Measurements from ENCODE around the gene SOCS2.
A peak's percentile ranks its signal among the peaks of the same experiment; 100 is the strongest.

Gene SOCS2

DNA sequence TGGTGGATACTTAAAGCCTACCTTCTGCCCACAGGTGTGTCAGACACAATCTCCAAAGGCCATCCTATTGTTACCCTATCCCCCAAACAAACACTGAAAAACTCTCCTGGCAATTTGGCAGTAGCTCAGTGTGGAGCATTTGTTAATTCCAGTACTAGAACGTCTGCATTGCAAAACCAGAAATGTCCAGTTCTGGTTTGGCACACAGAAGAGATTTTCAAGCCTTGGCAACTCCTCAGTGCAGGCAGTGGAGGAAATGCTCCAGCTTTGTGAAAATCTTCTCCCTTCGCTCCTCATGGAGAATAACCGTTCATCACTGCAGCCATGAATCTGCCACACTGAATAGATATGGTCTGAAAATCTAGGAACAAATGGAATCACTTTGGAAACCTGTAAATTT, 5.3 kb upstream of the SOCS2 start:
- no peak for DNase-seq (ENCODE audit: low spot score)

GRCh38 chr12:93568091-93568490, 4.4 kb upstream of the SOCS2 start:
- DNase-seq (ENCODE audit: low spot score): no peak

DNA sequence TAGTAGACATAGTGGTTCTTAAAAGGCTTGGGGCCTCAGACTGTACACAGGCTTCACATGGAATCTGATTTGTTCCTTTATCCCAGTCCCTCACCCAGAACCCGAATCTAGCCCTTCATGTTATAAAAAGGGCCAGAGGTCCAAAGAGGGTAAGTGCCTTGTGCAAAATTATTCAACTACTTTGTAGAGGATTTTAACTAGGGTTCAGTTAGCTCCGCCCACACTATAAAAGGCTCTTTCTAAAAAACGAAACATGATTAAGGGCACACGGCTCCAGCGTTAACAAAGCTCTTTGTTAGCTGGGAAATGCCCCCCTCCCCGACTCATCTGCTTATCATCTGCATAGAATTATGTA, 3.2 kb upstream of the SOCS2 start:
- no peak for DNase-seq (ENCODE audit: low spot score)

- peak; percentile 57 for DNase-seq (ENCODE audit: low spot score)
These were observed 2.6 kb upstream of the SOCS2 start for GRCh38 chr12:93569656-93570551.

GRCh38 chr12:93570552-93571364, 1.7 kb upstream of the SOCS2 start:
- peak; percentile 38 for DNase-seq (ENCODE audit: low spot score)

- DNase-seq (ENCODE audit: low spot score): no peak
These were observed 1.0 kb upstream of the SOCS2 start for GRCh38 chr12:93571365-93571924.

DNA sequence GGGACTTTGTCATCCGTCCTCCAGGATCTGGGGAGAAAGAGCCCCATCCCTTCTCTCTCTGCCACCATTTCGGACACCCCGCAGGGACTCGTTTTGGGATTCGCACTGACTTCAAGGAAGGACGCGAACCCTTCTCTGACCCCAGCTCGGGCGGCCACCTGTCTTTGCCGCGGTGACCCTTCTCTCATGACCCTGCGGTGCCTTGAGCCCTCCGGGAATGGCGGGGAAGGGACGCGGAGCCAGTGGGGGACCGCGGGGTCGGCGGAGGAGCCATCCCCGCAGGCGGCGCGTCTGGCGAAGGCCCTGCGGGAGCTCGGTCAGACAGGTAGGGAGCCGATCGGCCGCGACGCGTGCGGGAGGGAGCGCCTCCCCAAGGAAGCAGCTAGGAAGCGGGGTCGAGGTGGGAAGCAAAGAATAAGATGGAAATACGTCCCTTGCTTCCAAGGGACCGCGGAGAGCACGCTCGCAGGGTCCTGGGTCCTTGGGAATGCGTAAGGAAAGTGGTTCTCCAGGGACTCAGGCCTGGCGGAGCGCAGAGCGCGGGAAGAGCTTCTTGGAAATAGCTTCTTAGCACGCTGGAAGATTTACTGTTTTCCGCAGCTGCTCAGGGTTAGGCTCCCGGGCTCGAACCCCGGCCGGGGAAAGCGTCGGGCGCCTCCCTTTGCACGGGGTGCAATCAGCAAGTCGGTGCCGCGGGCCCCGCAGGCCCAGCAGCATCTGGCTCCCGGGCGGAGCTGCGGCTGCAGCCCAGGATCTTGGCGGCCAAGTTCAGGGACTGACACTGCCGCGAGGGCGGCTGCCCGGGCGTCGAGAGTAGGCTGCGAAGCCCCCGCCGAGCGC, 457 bp downstream of the SOCS2 start:
- no peak for DNase-seq (ENCODE audit: low spot score)

GRCh38 chr12:93573552-93574223, 1.2 kb downstream of the SOCS2 start:
- no peak for DNase-seq (ENCODE audit: low spot score)

DNA sequence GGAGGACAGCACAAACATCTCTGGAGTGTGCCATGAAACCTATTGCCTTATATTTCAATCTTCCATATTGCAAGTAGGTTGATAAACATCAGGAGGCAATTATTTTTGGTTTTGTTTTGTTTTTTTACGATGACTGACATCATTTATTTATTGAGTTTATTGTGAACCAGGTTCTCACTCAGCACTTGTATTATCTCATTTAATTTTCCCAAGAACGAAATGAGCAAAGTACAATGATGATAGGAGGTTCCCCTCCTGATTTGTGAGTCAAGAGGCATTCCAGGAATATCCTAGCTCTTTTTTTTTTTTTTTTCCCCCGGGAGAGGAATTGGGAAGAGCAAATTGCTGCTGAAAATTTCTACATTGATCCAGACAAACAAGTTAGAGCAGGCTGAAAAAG, 4.7 kb downstream of the SOCS2 start:
- no peak for DNase-seq (ENCODE audit: low spot score)

- no peak for DNase-seq (ENCODE audit: low spot score)
These were observed 5.7 kb downstream of the SOCS2 start for GRCh38 chr12:93578221-93578620.

DNA sequence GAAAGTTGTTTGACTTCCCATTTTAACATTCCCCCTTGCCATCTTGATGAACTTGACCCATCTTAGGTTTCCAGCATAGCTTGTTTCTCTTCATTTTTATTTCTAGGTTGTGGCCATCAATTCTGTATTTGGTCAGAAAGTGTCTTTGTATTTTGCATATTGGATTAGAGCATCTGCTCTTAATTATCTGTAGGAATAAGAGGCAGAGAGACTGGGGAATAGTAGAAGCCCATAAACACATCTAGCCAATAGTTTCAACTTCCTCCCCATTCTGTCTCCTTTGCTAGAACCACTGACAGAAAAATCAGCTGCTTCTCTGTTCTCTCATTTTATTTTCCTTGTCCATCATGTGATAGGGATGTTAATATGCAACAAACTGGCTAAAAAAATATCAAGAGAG, 8.2 kb downstream of the SOCS2 start:
- DNase-seq (ENCODE audit: low spot score): no peak

DNA sequence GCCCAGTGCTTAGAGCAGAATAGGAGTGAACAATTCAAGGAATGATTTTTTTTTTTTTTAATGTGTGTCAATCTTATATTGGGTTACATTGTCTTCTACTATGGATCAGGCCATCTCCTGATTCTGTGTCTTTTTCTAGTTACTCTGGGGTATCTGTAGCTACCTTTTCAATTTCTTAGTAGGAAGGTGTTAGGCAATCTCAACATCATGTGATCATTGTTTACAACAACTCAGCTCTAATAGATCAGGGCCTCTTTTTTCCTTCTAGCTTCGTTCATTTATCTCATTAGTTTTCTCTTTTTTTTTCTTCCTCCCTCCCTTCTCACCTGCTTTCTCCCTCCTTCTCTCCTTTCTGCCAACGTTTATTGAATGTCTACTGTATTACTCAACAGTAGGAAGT, 8.9 kb downstream of the SOCS2 start:
- no peak for DNase-seq (ENCODE audit: low spot score)

DNA sequence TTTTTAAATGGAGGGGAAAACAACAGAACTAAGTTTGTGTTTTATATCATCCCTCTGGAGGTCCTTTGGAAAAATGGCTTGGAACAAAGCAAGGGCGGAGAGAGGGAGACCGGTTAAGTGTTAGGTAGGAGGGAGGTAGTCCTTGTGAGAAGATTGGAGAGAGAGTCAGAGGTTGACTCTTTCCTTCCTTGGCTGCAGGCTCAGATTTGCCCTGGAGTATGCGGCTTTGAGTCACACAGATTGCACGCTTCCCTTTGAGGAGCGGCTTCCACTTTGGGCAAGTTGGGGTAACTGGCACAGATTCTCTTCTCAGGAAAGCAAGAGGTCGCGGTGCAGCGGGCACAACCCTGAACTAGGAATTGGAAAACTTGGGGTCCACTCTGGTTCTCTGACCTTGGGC, 9.9 kb downstream of the SOCS2 start:
- DNase-seq (ENCODE audit: low spot score): no peak

- DNase-seq (ENCODE audit: low spot score): no peak
These were observed 11.3 kb downstream of the SOCS2 start for GRCh38 chr12:93583627-93584392.

DNA sequence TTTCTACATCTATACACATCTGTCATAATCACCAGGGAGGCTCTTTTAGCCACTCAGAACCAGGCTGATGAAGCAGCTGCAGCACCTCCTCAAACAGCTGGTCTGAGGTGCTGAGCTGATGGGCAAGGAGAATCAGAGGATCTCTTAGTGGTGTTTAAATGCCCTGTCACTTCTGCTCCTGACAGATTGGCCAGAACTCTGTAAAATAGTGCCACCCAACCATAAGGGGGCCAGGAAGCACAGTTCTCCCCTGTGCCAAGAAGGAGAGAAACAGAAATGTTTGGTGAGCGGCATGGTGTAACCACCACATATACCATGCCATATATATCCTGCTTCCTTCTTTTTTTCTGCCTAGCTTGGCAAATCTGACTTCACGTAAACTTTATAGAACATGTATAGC, 12.8 kb downstream of the SOCS2 start:
- no peak for DNase-seq (ENCODE audit: low spot score)

- no peak for DNase-seq (ENCODE audit: low spot score)
These were observed 15.1 kb downstream of the SOCS2 start for GRCh38 chr12:93587611-93588010.

- no peak for DNase-seq (ENCODE audit: low spot score)
These were observed 16.6 kb downstream of the SOCS2 start for GRCh38 chr12:93589081-93589480.

- DNase-seq (ENCODE audit: low spot score): peak; percentile 31
These were observed 18.8 kb downstream of the SOCS2 start for GRCh38 chr12:93591137-93591868.

DNA sequence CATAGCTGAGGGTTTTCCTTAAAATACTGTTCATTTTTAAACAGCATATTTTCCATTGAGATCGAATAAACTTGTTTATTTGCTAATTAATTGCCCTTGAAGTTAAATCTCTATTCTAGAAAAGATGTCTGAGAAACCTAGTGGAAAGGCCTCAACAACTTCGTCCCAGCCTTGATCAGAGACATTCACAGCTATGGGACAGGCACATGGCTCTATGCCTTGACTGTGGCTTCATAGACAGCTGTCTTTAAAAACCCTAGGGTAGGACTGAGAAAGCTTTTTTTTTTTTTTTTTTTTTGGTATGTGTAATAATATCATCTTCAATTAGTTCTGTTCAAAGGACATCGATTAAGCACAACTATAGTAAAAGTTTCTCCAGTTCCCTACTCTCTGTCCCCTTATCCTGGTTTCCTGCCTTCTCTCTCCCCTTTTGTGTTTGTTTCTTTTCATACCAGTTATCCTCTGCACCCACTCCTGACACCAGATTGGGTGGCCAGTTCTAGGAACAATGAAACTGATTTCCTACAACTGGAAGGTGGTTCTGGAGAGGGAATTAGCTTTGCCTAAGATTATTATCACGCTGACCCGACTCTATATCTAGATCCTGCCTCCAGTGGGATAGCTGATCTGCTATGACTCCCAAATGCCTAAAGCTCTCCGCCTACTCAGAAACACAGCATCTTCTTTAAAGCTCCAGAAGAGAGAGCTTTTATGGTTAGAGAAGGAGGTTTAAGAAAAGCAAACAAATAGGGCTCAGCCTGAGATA, 20.3 kb downstream of the SOCS2 start:
- no peak for DNase-seq (ENCODE audit: low spot score)
